B cell (primary cell): ENCODE measurements around the gene SLC12A4. TPM values are rescaled to one million over a fixed set of nuclear protein-coding genes. Genes with fewer than 3 reads are reported as not detected.
"Not testable (repeated sequence)": the region's sequence is repeated elsewhere in the genome, so short reads cannot be mapped to it uniquely, and the experiment has no call there.

Experiments
- ATAC-seq: fragments of 200-7000 bp; cut with Tn5 transposase; one replicate; pipeline ENCODE4 v1.10.0; 2021; ENCODE audit warnings: low read depth, mild to moderate bottlenecking, moderate number of reproducible peaks, moderate library complexity
- CTCF ChIA-PET: fragments of 350-600 bp; sonication (Branson Sonifier 250); formaldehyde crosslinking; loops from one replicate; lab custom pipeline; 2021; ENCODE audit warnings: antibody characterized with exemption, inconsistent platforms; lab: Charles Lee
- POLR2A ChIA-PET: fragments of 350-600 bp; sonication (Branson Sonifier 250); formaldehyde crosslinking; loops from one replicate; lab custom pipeline; 2021; ENCODE audit warnings: antibody characterized with exemption; lab: Charles Lee
- DNase-seq: peaks from one replicate; pipeline ENCODE4 v3.0.0; 2013
- H2AFZ ChIP-seq: 2 replicates; pipeline ENCODE4 v1.6.1; 2012; ENCODE audit warnings: mild to moderate bottlenecking, low read depth, low read length; ENCODE audit not compliant: insufficient read depth, poor library complexity, severe bottlenecking
- H3K27ac ChIP-seq, 2 donors: 1 replicate in 1 of 2; 2 replicates in 1 of 2; pipeline ENCODE4 v1.5.1; 2012 to 2013; ENCODE audit warnings: low read length in 2 of 2, mild to moderate bottlenecking in 2 of 2, moderate library complexity in 1 of 2
- H3K27me3 ChIP-seq, 4 experiments: fragments of 200-600 bp in 1 of 4; sonication (generic) in 1 of 4; replicated peaks in 1 of 4; 1 replicate in 2 of 4; 2 replicates in 2 of 4; pipeline versions ENCODE4 v1.6.1 to v1.7.0; 2013 to 2016; ENCODE audit warnings: low read length in 3 of 4, mild to moderate bottlenecking in 2 of 4, mixed read lengths in 1 of 4, moderate library complexity in 1 of 4; ENCODE audit not compliant: insufficient read depth in 4 of 4, control insufficient read depth in 3 of 4; ENCODE audit errors: control extremely low read depth in 1 of 4
- H3K36me3 ChIP-seq, 2 experiments: replicated peaks in 1 of 2; 1 replicate in 1 of 2; 2 replicates in 1 of 2; pipeline versions ENCODE4 v1.6.1 to v1.7.1; 2013; ENCODE audit warnings: low read length in 1 of 2; ENCODE audit not compliant: insufficient read depth in 2 of 2, control insufficient read depth in 1 of 2; ENCODE audit errors: control extremely low read depth in 1 of 2, extremely low read depth in 1 of 2
- H3K4me1 ChIP-seq, 2 donors: fragments of 200-600 bp in 1 of 2; sonication (generic) in 1 of 2; 1 replicate in 1 of 2; 2 replicates in 1 of 2; pipeline versions ENCODE4 v1.5.1 to v1.6.1; 2013 to 2017; ENCODE audit warnings: low read length in 2 of 2; ENCODE audit not compliant: control insufficient read depth in 2 of 2, insufficient read depth in 2 of 2
- H3K4me2 ChIP-seq: replicated peaks from 2 replicates; pipeline ENCODE3; 2012; ENCODE audit warnings: mild to moderate bottlenecking, low read depth, low read length; ENCODE audit not compliant: poor library complexity, severe bottlenecking
- H3K4me3 ChIP-seq, 5 experiments: fragments of 200-600 bp in 1 of 5; sonication (generic) in 1 of 5; 1 replicate in 3 of 5; 2 replicates in 2 of 5; pipeline versions ENCODE4 v1.5.1 to v1.7.0; 2011 to 2016; ENCODE audit warnings: low read length in 4 of 5, mild to moderate bottlenecking in 4 of 5, low read depth in 2 of 5, control low read depth in 1 of 5, moderate library complexity in 1 of 5; ENCODE audit not compliant: insufficient read depth in 1 of 5; ENCODE audit errors: control extremely low read depth in 1 of 5, extremely low read depth in 1 of 5
- H3K79me2 ChIP-seq: fragments of 200-600 bp; sonication (generic); one replicate; pipeline ENCODE4 v1.6.0; 2016; ENCODE audit warnings: low read length; ENCODE audit not compliant: control insufficient read depth, insufficient read depth
- H3K9ac ChIP-seq: fragments of 200-600 bp; sonication (generic); 2 replicates; pipeline ENCODE4 v1.6.1; 2017; ENCODE audit warnings: mild to moderate bottlenecking, low read length, moderate library complexity
- H3K9me3 ChIP-seq, 3 donors: one replicate each; pipeline versions ENCODE4 v1.6.1 to v1.7.1; 2013; ENCODE audit warnings: low read length in 2 of 3; ENCODE audit not compliant: control insufficient read depth in 2 of 3, insufficient read depth in 1 of 3; ENCODE audit errors: control extremely low read depth in 1 of 3
- H4K20me1 ChIP-seq: 2 replicates; pipeline ENCODE4 v1.6.0; 2012; ENCODE audit warnings: mild to moderate bottlenecking, low read length; ENCODE audit not compliant: insufficient read depth, control insufficient read depth, poor library complexity, severe bottlenecking
- H3K27ac Mint-ChIP-seq: one replicate; pipeline ENCODE4 v1.8.0; 2021; ENCODE audit warnings: mixed read lengths
- H3K27me3 Mint-ChIP-seq: one replicate; pipeline ENCODE4 v1.8.0; 2021; ENCODE audit warnings: mixed read lengths
- H3K4me1 Mint-ChIP-seq: one replicate; pipeline ENCODE4 v1.8.0; 2021; ENCODE audit warnings: mixed read lengths
- H3K4me3 Mint-ChIP-seq: one replicate; pipeline ENCODE4 v1.8.0; 2021; ENCODE audit warnings: mixed read lengths
- H3K9me3 Mint-ChIP-seq: one replicate; pipeline ENCODE4 v1.8.0; 2022; ENCODE audit warnings: mixed read lengths; ENCODE audit not compliant: insufficient read depth
- CTCF ChIP-seq: fragments of 200-600 bp; IDR thresholded peaks from one replicate; pipeline ENCODE4 v1.8.0; 2022; ENCODE audit warnings: antibody characterized with exemption, mild to moderate bottlenecking
- EZH2 ChIP-seq: IDR thresholded peaks from 2 replicates; pipeline ENCODE4 v1.6.1; 2012; ENCODE audit warnings: borderline replicate concordance, low read depth, mild to moderate bottlenecking, moderate library complexity, low read length; ENCODE audit not compliant: insufficient read depth, poor library complexity, severe bottlenecking
- WGBS: methylation state at CpG from one replicate; pipeline ENCODE4 v1.1.5; 2013; ENCODE audit warnings: missing lambda C conversion rate; ENCODE audit not compliant: insufficient coverage; 5-methylcytosine and 5-hydroxymethylcytosine counted together
- intact Hi-C: fragments of 100-400 bp; cut with micrococcal nuclease; formaldehyde crosslinking; loops from one replicate; pipeline ENCODE4 v1.10.0; 2022
- polyA plus RNA-seq: library from polyadenylated mRNA; depleted of rRNA; stranded (reverse); fragments of >200 nt; gene quantifications from 2 replicates; pipeline ENCODE4 v1.2.3, GENCODE V29; 2012
- total RNA-seq, 2 donors: library from RNA; stranded (reverse); fragments of 120-200 nt in 1 of 2; gene quantifications; 1 replicate in 1 of 2; 2 replicates in 1 of 2; pipeline versions ENCODE4 v1.2.3 to v1.2.4, GENCODE V29; 2013 to 2022

Gene SLC12A4
- total and polyA plus RNA-seq, 2 donors (not counting 1 experiment from before 2014, with no cell fraction given): 20.2 to 42.2 TPM

GRCh38 chr16:67939507-67940445 is 28.7 kb downstream of the SLC12A4 start:
- CTCF ChIA-PET: interaction anchor here (1.0 to 2.9 kb wide), 7 partner anchors 10 to 124 kb away, joined by 3 to 11 read pairs (median 6); no protein-coding TSS in a partner anchor
- Mint-ChIP-seq H3K9me3 (no peaks in the 10 kb centered on the region), H3K4me1 (peaks cover 33% of the 10 kb centered on the region), H3K4me3 (no peak overlapping the region), H3K27ac (peak overlapping the region; percentile 74), H3K27me3 (no peaks in the 10 kb centered on the region)
- H3K9ac ChIP-seq: peak overlapping the region; percentile 7
- POLR2A ChIA-PET: interaction anchor here (0.5 to 1.4 kb wide), 3 partner anchors 24 to 102 kb away, joined by 3 to 4 read pairs (median 4); no protein-coding TSS in a partner anchor
- peak overlapping the region; percentile 36 for H2AFZ ChIP-seq
- H4K20me1 ChIP-seq: peaks cover 25% of the 10 kb centered on the region
- H3K9me3 ChIP-seq: no peaks in the 10 kb centered on the region
- TF ChIP-seq CTCF (no peak), EZH2 (no peak)
- H3K36me3 ChIP-seq: peaks cover 0 to 8% of the 10 kb centered on the region in 2 experiments
- H3K4me2 ChIP-seq: peak overlapping the region; percentile 32
- peaks cover 69% of the 10 kb centered on the region for H3K79me2 ChIP-seq
- DNase-seq (peak; percentile 63), ATAC-seq (no peak)
- H3K4me1 ChIP-seq: peaks cover 25 to 48% of the 10 kb centered on the region in 2 donors
- no peaks in the 10 kb centered on the region for H3K27me3 ChIP-seq
- WGBS: 70% methylated on average over 24 of the region's 33 CpGs
- intact Hi-C loops: loop anchor here (5.0 kb wide), 2 partner anchors 377 to 447 kb away; partner anchors contain the start of gene CTCF
- no peak overlapping the region for H3K4me3 ChIP-seq
- peak overlapping the region in 1 of 2 donors; percentile 52 for H3K27ac ChIP-seq

GRCh38 chr16:67937713-67938112 is 30.7 kb downstream of the SLC12A4 start:
- not testable (repeated sequence) for H3K4me3 ChIP-seq, H3K9me3 Mint-ChIP-seq, H3K27me3 Mint-ChIP-seq, ATAC-seq, H3K9ac ChIP-seq, H2AFZ ChIP-seq, DNase-seq, H3K27me3 ChIP-seq, H3K27ac Mint-ChIP-seq, H3K9me3 ChIP-seq
- CTCF ChIA-PET: interaction anchor here (0.6 to 2.6 kb wide), 5 partner anchors 9 to 418 kb away, joined by 3 to 11 read pairs (median 4); partner anchors contain the start of gene SLC12A4
- Histone ChIP-seq H3K4me2 (peak overlapping the region; percentile 91), H4K20me1 (peaks cover 37% of the 10 kb centered on the region), H3K27ac (peak overlapping the region; percentile 67 to 85), H3K36me3 (peaks cover 7 to 19% of the 10 kb centered on the region in 2 experiments), H3K4me1 (peaks cover 25 to 49% of the 10 kb centered on the region in 2 donors), H3K79me2 (peaks cover 55% of the 10 kb centered on the region)
- WGBS: 100% methylated on average over 2 of the region's 5 CpGs
- peak overlapping the region; percentile 100 for H3K4me3 Mint-ChIP-seq
- intact Hi-C loops: loop anchor here (2.0 to 5.0 kb wide), 3 partner anchors 55 to 445 kb away; partner anchors contain the start of gene CTCF
- H3K4me1 Mint-ChIP-seq: peaks cover 35% of the 10 kb centered on the region
- POLR2A ChIA-PET: interaction anchor here (0.6 to 0.7 kb wide), 5 partner anchors 32 to 501 kb away, joined by 3 to 10 read pairs (median 5); partner anchors contain the start of genes PRMT7 and SLC7A6OS
